Measurements from ENCODE around the gene NLRP10. TPM values are rescaled to one million over a fixed set of nuclear protein-coding genes. Genes with fewer than 3 reads are reported as not detected.
A peak's percentile ranks its signal among the peaks of the same experiment; 100 is the strongest.

Gene NLRP10
- total RNA-seq, result not detected

GRCh38 chr11:7965386-7965785 lies at the start of gene NLRP10:
Gene NLRP10, minus strand, starts transcription at chr11:7965447. Its CDS starts 1,952 bp downstream, at chr11:7963495.
- H3K27ac ChIP-seq, result peak within 1 kb of the TSS; percentile 15 to 63
- no peaks in the 10 kb centered on the region for H3K36me3 ChIP-seq
- H3K27me3 ChIP-seq, result no peaks in the 10 kb centered on the region
- H3K9me3 ChIP-seq, result no peaks in the 10 kb centered on the region
- intact Hi-C loops (cut with DNase I), result no loop called here
- no peak for TF ChIP-seq CTCF (IDR thresholded peaks at IDR 0.05)
- DNase-seq (ENCODE audit: low spot score in 2 of 2), result no peak
- no peaks in the 10 kb centered on the region for H3K4me1 ChIP-seq
- H3K4me3 ChIP-seq, result no peak within 1 kb of the TSS

GRCh38 chr11:8013833-8014232 lies 48.6 kb upstream of the NLRP10 start:
- no peaks in the 10 kb centered on the region for H3K36me3 ChIP-seq
- peak in 1 of 2 donors; percentile 42 for DNase-seq (ENCODE audit: low spot score in 2 of 2)
- no peak overlapping the region for H3K27ac ChIP-seq
- intact Hi-C loops (cut with DNase I), result no loop called here
- no peak for TF ChIP-seq CTCF (IDR thresholded peaks at IDR 0.05)
- peaks cover 0 to 3% of the 10 kb centered on the region in 2 donors for H3K4me1 ChIP-seq
- H3K27me3 ChIP-seq, result no peaks in the 10 kb centered on the region
- H3K4me3 ChIP-seq, result no peak overlapping the region
- no peaks in the 10 kb centered on the region for H3K9me3 ChIP-seq

GRCh38 chr11:8011981-8012444 lies 46.8 kb upstream of the NLRP10 start:
- H3K9me3 ChIP-seq, result no peaks in the 10 kb centered on the region
- no peaks in the 10 kb centered on the region for H3K36me3 ChIP-seq
- no peaks in the 10 kb centered on the region for H3K4me1 ChIP-seq
- H3K4me3 ChIP-seq, result no peak overlapping the region
- no peaks in the 10 kb centered on the region for H3K27me3 ChIP-seq
- no peak for TF ChIP-seq CTCF (IDR thresholded peaks at IDR 0.05)
- DNase-seq (ENCODE audit: low spot score in 2 of 2), result peak in 1 of 2 donors; percentile 58
- intact Hi-C loops (cut with DNase I), result no loop called here
- no peak overlapping the region for H3K27ac ChIP-seq

- Histone ChIP-seq H3K27me3 (no peaks in the 10 kb centered on the region), H3K27ac (no peak overlapping the region), H3K4me3 (no peak overlapping the region), H3K36me3 (no peaks in the 10 kb centered on the region), H3K9me3 (no peaks in the 10 kb centered on the region), H3K4me1 (no peaks in the 10 kb centered on the region)
- TF ChIP-seq CTCF (IDR thresholded peaks at IDR 0.05), result no peak
- intact Hi-C loops (cut with DNase I), result no loop called here
- DNase-seq (ENCODE audit: low spot score in 2 of 2), result no peak
These were observed 46.1 kb upstream of the NLRP10 start for GRCh38 chr11:8011371-8011770.

GRCh38 chr11:8009856-8010255 lies 44.6 kb upstream of the NLRP10 start:
- no peak for TF ChIP-seq CTCF (IDR thresholded peaks at IDR 0.05)
- Histone ChIP-seq H3K9me3 (no peaks in the 10 kb centered on the region), H3K36me3 (no peaks in the 10 kb centered on the region), H3K27ac (no peak overlapping the region), H3K4me3 (no peak overlapping the region), H3K4me1 (no peaks in the 10 kb centered on the region), H3K27me3 (no peaks in the 10 kb centered on the region)
- intact Hi-C loops (cut with DNase I), result no loop called here
- DNase-seq (ENCODE audit: low spot score in 2 of 2), result peak in 1 of 2 donors; percentile 22

GRCh38 chr11:8008212-8008611 lies 43.0 kb upstream of the NLRP10 start:
- H3K9me3 ChIP-seq, result no peaks in the 10 kb centered on the region
- H3K4me1 ChIP-seq, result no peaks in the 10 kb centered on the region
- no peak for TF ChIP-seq CTCF (IDR thresholded peaks at IDR 0.05)
- H3K27me3 ChIP-seq, result no peaks in the 10 kb centered on the region
- no peak for DNase-seq (ENCODE audit: low spot score in 2 of 2)
- intact Hi-C loops (cut with DNase I), result no loop called here
- H3K36me3 ChIP-seq, result no peaks in the 10 kb centered on the region
- H3K27ac ChIP-seq, result no peak overlapping the region
- H3K4me3 ChIP-seq, result no peak overlapping the region

Measured in ascending aorta (tissue), 2 donors.